BE2C (cell line): Measurements from ENCODE around the gene PLEKHA6.

Experiments used
- DNase-seq: peaks from one replicate; pipeline ENCODE4 v3.0.0-alpha.2; 2020
- H3K27me3 ChIP-seq: fragments of 250-450 bp; sonication (Bioruptor Pico); 2 replicates; pipeline ENCODE4 v1.5.1; 2020; ENCODE audit warnings: mild to moderate bottlenecking
- H3K36me3 ChIP-seq: fragments of 250-450 bp; sonication (Bioruptor Pico); 2 replicates; pipeline ENCODE4 v1.5.1; 2020; ENCODE audit warnings: mild to moderate bottlenecking
- H3K4me1 ChIP-seq: fragments of 250-450 bp; sonication (Bioruptor Pico); 2 replicates; pipeline ENCODE4 v1.5.1; 2020
- H3K4me3 ChIP-seq: 2 replicates; pipeline ENCODE4 v1.5.1; 2011; ENCODE audit warnings: low read depth, low read length
- H3K9me3 ChIP-seq: fragments of 250-450 bp; sonication (Bioruptor Pico); 2 replicates; pipeline ENCODE4 v1.5.1; 2020
- TF ChIP-seq, protein P1 (sequence below): IDR thresholded peaks from 2 replicates; pipeline ENCODE4 v1.5.1; 2012; ENCODE audit warnings: mild to moderate bottlenecking, low read depth, low read length

PLEKHA6 gene

DNA sequence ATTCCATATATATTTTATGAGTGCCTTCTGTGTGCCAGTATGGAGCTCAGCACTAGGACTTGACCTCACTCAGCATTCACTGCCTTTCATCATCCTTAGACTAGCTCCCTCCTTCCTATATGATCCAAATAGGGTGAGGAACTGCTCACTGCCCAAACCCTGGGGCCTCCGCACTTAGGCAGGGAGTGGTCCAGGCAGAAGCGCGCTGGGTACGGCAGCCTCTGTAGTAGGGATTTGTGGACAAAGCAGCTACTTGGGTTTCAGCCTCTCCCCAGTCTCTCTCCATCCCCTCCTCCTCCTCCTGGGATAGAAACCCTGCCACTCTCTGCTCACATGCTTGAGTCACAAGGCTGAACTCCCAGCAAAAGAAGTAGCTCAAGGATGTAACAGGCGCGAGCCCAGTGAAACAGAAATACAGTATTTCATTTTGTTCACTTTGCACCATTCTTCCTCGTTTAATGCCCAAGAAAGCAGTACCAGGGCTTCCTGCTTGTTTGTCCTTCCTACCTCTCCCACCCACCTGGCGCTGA is 32.9 kb downstream of the PLEKHA6 start:
- H3K27me3 ChIP-seq = no peaks in the 10 kb centered on the region
- H3K36me3 ChIP-seq = no peaks in the 10 kb centered on the region
- peaks cover 19% of the 10 kb centered on the region for H3K4me1 ChIP-seq
- H3K9me3 ChIP-seq = no peaks in the 10 kb centered on the region; the same call in 1 of the 2 replicates
- no peak for DNase-seq
- H3K4me3 ChIP-seq = no peak overlapping the region
- TF ChIP-seq, protein P1, sequence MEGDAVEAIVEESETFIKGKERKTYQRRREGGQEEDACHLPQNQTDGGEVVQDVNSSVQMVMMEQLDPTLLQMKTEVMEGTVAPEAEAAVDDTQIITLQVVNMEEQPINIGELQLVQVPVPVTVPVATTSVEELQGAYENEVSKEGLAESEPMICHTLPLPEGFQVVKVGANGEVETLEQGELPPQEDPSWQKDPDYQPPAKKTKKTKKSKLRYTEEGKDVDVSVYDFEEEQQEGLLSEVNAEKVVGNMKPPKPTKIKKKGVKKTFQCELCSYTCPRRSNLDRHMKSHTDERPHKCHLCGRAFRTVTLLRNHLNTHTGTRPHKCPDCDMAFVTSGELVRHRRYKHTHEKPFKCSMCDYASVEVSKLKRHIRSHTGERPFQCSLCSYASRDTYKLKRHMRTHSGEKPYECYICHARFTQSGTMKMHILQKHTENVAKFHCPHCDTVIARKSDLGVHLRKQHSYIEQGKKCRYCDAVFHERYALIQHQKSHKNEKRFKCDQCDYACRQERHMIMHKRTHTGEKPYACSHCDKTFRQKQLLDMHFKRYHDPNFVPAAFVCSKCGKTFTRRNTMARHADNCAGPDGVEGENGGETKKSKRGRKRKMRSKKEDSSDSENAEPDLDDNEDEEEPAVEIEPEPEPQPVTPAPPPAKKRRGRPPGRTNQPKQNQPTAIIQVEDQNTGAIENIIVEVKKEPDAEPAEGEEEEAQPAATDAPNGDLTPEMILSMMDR = no peak

GRCh38 chr1:204325944-204326343 is 33.8 kb downstream of the PLEKHA6 start:
- Histone ChIP-seq H3K4me3 (no peak overlapping the region), H3K4me1 (peaks cover 28% of the 10 kb centered on the region), H3K9me3 (no peaks in the 10 kb centered on the region; the same call in 1 of the 2 replicates), H3K36me3 (no peaks in the 10 kb centered on the region), H3K27me3 (no peaks in the 10 kb centered on the region)
- TF ChIP-seq, protein P1 = no peak
- DNase-seq = no peak

DNA sequence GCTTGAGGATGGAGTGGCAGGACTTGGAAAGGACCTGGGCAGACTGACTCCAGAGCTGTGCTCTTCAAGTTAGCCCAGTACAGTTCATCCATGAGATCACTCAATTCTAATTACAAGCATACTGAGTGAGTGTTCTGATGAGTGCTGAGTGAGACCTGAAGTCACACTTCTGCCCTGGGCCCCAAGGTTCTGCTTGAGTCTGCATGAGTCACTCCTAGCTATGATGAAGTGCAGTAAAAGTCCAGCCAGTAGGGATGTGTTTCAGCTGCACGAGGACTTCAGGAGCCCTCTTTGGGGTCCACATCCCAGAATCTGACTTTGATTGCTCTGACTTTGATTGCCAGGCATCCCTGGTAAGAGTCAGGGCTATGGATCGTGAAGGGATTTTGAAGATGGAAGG is 35.8 kb downstream of the PLEKHA6 start:
- Histone ChIP-seq H3K27me3 (no peaks in the 10 kb centered on the region), H3K4me1 (peaks cover 28% of the 10 kb centered on the region), H3K9me3 (no peaks in the 10 kb centered on the region), H3K36me3 (peaks cover 3% of the 10 kb centered on the region; the same call in 1 of the 2 replicates), H3K4me3 (no peak overlapping the region)
- no peak for DNase-seq
- TF ChIP-seq, protein P1 = no peak

GRCh38 chr1:204322339-204322868 is 37.3 kb downstream of the PLEKHA6 start:
- DNase-seq = no peak
- Histone ChIP-seq H3K4me3 (no peak overlapping the region), H3K27me3 (no peaks in the 10 kb centered on the region), H3K36me3 (peaks cover 3% of the 10 kb centered on the region; the same call in 1 of the 2 replicates), H3K4me1 (peaks cover 26% of the 10 kb centered on the region), H3K9me3 (no peaks in the 10 kb centered on the region)
- TF ChIP-seq, protein P1 = no peak

GRCh38 chr1:204321665-204322064 is 38.1 kb downstream of the PLEKHA6 start:
- Histone ChIP-seq H3K9me3 (no peaks in the 10 kb centered on the region), H3K4me1 (peaks cover 30% of the 10 kb centered on the region), H3K36me3 (peaks cover 3% of the 10 kb centered on the region; the same call in 1 of the 2 replicates), H3K27me3 (no peaks in the 10 kb centered on the region), H3K4me3 (no peak overlapping the region)
- peak; percentile 45 for DNase-seq
- TF ChIP-seq, protein P1 = no peak

DNA sequence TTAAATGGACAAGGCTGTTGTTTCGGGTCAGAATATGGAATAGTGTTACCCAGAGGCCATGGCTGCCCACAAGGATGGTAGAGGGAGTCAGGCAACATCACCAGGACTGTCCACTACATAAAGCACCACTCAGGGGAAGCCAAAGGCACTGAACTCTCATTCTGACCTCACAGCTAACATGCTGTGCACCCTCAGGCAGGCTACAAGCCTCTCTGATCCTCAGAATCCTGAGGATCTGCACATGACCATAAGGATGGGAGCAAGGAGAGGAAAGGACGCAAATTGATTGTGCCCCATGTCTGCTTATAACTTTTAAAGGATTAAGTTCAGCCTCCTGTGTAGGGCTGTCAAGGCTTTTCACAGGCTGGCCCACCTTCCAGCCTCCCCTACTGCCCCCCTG is 38.7 kb downstream of the PLEKHA6 start:
- Histone ChIP-seq H3K4me1 (peaks cover 34% of the 10 kb centered on the region), H3K36me3 (peaks cover 3% of the 10 kb centered on the region; the same call in 1 of the 2 replicates), H3K4me3 (no peak overlapping the region), H3K9me3 (no peaks in the 10 kb centered on the region), H3K27me3 (no peaks in the 10 kb centered on the region)
- TF ChIP-seq, protein P1 = no peak
- no peak for DNase-seq
